HG03139 (cell line): ENCODE measurements around the gene GNAT3.

Experiments used
- ATAC-seq: cut with Tn5 transposase; IDR thresholded peaks from one replicate; pipeline ENCODE4 v1.9.1; 2021; ENCODE audit not compliant: unreplicated experiment

The GNAT3 gene

DNA sequence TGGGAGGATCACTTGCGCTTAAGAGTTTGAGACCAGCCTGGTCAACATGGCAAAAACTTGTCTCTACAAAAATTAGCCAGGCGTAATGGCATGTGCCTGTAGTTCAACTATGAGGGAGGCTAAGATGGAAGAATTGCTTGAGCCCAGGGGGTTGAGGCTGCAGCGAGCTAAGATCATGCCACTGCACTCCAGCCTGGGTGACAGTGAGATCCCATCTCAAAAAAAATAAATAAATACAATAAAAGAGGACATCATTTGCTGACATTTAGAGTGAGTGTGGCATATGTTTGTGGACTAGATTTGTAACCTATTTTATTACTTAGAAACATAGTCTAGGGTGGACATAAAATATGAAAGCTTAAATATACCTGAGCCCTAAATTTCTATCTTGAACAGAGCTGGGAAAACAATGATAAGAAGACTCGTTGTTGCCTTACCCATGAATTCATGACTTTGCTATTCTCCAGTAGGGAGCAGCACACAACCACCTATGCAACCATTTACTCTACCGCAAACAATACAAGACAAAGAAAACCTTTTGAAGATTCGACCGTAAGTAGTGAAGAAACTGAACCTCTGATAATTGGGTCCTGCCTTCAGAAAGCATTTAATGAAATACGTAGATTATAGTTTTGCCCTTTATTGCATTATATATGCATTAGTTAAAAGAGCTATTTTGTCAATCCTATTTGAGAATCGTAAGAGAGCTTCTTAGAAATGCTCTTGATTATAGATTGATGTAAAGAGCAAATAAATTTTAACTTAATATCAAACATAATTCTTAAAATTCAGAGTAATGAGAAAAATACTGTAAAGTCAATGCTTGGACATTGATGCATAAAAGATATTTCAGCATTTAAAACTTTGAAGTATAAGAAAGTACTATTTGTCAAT, 83.5 kb downstream of the GNAT3 start:
- no peak for ATAC-seq

DNA sequence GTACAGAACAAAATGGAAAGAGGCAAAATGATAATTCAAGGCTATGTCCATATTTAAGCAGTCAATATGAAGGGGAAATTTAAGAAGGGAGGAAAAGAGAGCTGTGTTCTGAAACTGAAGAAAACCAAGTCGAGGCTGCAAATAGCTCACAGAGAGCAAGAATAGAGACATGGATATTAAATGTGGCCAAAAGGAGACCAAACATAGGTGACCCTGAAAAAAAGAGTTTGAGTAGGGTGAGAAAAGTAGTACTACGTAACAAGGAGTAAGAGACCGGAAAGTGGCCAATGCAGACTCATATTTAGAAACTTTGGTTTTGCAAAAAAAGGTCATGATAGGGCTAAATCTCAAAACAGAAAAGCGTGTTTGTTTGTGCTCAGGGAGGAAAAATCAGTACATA, 84.6 kb downstream of the GNAT3 start:
- ATAC-seq: no peak

DNA sequence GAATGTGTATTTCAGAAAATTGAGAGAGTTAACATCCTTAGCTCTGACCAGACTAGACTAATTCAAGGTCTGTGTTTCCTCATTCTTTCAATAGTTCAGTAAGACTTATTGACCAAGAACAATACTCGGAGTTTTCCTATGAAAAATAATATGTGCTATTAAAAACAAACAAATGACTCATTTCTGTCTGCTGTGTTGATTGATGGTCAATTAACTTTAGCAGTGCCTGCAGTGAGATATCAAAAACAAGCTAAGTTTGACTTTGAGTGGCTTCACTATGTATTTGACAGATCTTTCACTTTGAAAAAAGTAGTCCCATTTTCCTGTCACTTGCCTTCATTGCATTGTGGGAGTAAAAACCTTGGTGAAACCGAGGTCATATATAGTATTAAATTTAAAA, 91.0 kb downstream of the GNAT3 start:
- ATAC-seq: no peak

DNA sequence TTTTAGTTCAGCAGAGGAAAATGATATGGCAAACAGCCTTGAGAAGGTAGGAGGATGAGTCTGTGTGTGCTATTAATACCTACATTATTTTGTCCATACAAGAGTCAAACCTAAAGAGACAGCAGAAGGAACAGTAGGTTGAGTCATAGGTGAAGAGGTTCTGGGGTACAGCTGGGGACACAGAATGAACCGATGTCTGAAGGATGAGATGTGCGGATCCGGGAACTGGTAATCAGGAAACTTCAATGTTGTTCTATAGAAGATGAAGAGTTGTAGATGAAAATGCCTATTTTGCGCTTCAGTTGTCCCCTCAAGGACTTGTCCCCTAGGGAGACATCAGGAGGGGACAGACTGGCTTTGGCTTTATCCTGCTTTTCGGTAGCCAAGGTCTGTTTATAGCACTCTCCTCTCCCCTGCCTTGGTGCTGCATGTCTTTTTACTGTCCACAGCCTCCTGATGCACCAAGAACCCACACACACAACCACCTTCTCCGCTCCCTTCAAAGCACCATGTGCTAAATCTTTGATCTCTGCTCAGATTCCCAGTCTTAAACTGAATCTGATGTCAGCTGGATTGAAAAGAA, 94.6 kb downstream of the GNAT3 start:
- no peak for ATAC-seq

DNA sequence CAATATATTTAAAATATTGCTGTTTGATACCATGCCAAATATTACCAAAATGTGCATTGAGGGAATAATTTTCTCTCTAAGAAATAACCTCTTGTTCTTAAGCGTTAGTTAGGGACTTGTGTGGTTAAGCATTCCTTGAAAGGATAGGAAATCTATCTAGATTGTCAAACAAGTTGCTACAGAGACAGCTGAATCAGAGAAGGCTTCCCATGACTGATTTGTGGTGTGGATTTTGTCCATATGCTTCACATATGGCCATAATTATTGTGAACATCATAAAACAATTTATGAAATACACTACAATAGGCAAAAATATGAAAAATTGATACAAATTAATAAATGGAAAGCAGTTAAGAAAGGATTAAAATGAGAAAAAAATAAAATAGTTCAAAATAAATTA, 96.3 kb downstream of the GNAT3 start:
- no peak for ATAC-seq

DNA sequence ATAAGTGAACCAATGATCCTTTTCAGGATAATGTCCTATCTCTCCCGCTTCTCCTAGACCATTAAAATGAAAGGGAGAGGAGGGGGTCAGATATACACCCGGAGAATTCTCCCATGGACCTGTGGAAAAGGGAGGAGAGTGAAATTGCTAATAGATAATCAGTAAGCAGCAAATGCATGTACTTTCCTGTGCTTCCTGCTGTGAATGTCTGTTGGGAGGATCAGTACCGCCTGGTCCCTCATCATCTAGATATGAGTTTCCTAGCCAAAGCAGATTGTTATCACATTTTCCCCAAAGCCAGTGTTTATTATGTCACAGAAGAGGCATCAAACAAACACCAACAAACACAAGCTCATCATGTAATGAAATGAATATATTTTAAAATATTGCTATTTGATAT, 96.8 kb downstream of the GNAT3 start:
- no peak for ATAC-seq

DNA sequence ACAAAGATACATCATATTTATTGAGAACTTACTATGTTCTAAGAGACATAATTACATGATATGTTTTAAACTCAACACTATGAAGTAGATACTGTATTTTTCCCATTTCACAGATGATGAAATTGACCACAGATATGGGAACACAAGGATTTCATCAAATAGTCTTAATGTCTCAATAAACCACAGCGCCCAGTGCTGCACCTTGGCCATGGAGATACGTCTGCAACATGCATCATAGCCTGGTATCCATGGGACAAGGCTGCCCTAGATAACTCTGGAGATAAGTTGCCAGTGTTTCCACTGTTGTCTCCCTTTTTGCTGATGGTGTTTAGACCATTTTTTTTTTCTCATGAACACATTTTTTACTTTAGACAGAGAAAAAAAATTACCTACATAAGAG, 97.5 kb downstream of the GNAT3 start:
- no peak for ATAC-seq

DNA sequence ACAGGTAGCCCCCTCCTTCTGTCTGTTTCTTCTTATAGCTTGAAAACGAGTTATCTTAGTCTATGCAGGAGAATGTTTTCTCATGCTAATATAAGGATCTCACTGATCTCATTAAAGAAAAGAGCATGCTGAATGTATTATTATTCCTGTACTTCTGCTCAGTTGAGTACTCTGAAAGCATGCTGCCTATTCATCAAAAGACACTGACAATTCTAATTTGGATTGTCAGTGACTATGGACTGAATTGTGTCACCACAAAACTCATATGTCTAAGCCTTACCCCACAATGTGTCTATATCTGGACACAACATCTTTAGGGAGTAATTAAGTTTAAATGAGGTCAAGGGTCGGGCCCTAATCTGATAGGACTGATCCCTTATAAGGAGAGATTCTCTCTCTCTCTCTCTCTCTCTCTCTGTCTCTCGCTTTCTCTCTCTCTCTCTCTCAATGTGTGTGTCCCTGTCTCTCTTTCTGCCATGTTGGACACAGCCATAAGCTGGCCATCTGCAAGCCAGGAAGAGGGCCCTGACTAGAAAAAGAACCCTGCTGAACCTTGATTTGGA, 98.4 kb downstream of the GNAT3 start:
- no peak for ATAC-seq

DNA sequence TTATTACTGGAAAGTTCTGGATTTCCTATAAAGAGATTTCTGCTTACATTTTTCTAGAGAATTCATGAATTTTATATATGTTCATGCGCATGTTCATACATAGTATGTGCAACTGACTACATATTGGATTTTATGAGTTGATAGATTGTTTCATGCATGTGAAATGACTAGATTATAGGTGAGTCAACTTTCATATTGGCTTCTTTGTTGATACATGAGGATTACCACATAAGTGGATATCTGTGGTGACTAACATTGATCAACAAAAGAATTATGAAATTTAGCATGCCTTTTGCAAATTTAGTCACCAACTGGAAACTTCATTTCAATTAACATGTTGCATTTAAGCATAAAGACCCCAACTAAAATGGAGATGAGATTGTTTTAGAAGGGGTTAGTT, 99.0 kb downstream of the GNAT3 start:
- ATAC-seq: no peak

DNA sequence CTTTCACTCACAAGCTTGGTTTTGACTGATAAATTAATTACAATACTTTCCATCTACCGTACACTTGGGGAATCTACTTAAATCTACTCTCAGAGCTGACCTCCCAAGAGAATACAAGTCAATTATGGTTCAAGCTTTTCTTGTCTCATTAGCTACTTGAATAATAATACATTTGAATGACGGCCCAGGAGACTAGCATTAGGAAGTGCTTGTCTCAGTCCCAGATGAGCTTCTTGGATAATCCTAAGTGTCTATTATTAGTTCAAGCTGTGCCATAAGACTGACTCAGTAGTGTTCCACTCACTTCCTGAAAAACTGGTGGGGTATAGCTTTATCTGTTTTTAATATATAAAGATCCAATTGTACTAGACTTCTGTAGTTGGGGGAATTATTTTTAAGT, 100.2 kb downstream of the GNAT3 start:
- ATAC-seq: no peak

DNA sequence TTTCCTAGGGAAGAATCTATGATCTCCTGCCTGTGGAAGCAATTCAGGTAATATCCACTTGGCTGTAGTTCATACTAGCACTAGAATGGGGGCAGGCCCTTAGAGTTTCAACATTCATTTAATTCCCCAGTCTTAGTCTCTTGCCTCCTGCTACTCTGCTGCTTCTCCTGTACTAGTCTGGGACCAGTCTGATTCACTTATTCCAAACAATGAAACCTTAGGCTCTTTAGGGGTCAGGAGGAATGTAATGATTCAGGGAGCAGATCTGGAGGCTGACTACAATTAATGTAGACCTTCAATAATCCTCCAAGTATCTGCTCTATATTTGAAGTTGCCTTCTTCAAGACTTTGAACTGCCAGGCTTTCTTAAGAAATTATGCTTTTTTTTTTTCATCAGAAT, 101.8 kb downstream of the GNAT3 start:
- no peak for ATAC-seq
